CD4-positive, alpha-beta T cell treated with Interleukin-4 for 1 hour (primary cell): Measurements from ENCODE around the gene ZNF599.
"Not testable (repeated sequence)": the region's sequence is repeated elsewhere in the genome, so short reads cannot be mapped to it uniquely, and the experiment has no call there.

ENCODE experiments used
- DNase-seq, 2 donors: peaks; one replicate each; pipeline ENCODE4 v3.0.0-alpha.2; 2020 to 2022

The ZNF599 gene

GRCh38 chr19:34772697-34773554 lies at the start of gene ZNF599:
Gene ZNF599 (minus strand): TSS chr19:34773215. CDS start chr19:34772841, 374 bp downstream.
- peak; percentile 92 for DNase-seq

- no peak for DNase-seq
Observed at GRCh38 chr19:34818270-34818669, 45.3 kb upstream of the ZNF599 start.

GRCh38 chr19:34816708-34817107 lies 43.7 kb upstream of the ZNF599 start:
- no peak for DNase-seq

- no peak for DNase-seq
Observed at GRCh38 chr19:34808566-34808965, 35.6 kb upstream of the ZNF599 start.

- DNase-seq = no peak
Observed at GRCh38 chr19:34806976-34807860, 34.2 kb upstream of the ZNF599 start.

GRCh38 chr19:34804115-34804514 lies 31.1 kb upstream of the ZNF599 start:
- DNase-seq = no peak

GRCh38 chr19:34796953-34797352 lies 23.9 kb upstream of the ZNF599 start:
- DNase-seq = not testable (repeated sequence)

GRCh38 chr19:34794066-34794960 lies 21.3 kb upstream of the ZNF599 start:
- no peak for DNase-seq

GRCh38 chr19:34793565-34793964 lies 20.6 kb upstream of the ZNF599 start:
- no peak for DNase-seq

- no peak for DNase-seq
Observed at GRCh38 chr19:34788074-34788473, 15.1 kb upstream of the ZNF599 start.

GRCh38 chr19:34787059-34787824 lies 14.2 kb upstream of the ZNF599 start:
- DNase-seq = no peak

- DNase-seq = no peak
Observed at GRCh38 chr19:34786236-34786635, 13.2 kb upstream of the ZNF599 start.

- DNase-seq = no peak
Observed at GRCh38 chr19:34779652-34780051, 6.6 kb upstream of the ZNF599 start.

- no peak for DNase-seq
Observed at GRCh38 chr19:34778342-34778741, 5.3 kb upstream of the ZNF599 start.

GRCh38 chr19:34774857-34775256 lies 1.8 kb upstream of the ZNF599 start:
- no peak for DNase-seq

- DNase-seq = no peak
Observed at GRCh38 chr19:34773555-34773864, 495 bp upstream of the ZNF599 start.

GRCh38 chr19:34767951-34768350 lies 5.1 kb downstream of the ZNF599 start:
- no peak for DNase-seq

GRCh38 chr19:34766386-34766785 lies 6.6 kb downstream of the ZNF599 start:
- DNase-seq = no peak

GRCh38 chr19:34759218-34759917 lies 13.6 kb downstream of the ZNF599 start:
- DNase-seq = no peak

- DNase-seq = no peak
Observed at GRCh38 chr19:34757441-34757840, 15.6 kb downstream of the ZNF599 start.

GRCh38 chr19:34744896-34745690 lies 27.9 kb downstream of the ZNF599 start:
- no peak for DNase-seq
